Prostate gland (tissue), 2 donors: ENCODE data around the gene GPATCH4.

Source experiments
- POLR2A ChIP-seq: fragments of 450-650 bp; IDR thresholded peaks from one replicate; pipeline ENCODE4 v1.6.1; 2016; ENCODE audit warnings: antibody characterized with exemption, mild to moderate bottlenecking
- POLR2AphosphoS5 ChIP-seq: sonication (generic); formaldehyde crosslinking; IDR thresholded peaks from one replicate; pipeline ENCODE4 v1.6.1; 2017; ENCODE audit warnings: antibody characterized with exemption
- TF ChIP-seq, protein P1 (sequence below), 4 experiments: fragments of 200-600 bp in 2 of 4; fragments of 450-650 bp in 2 of 4; sonication (generic) in 2 of 4; IDR thresholded peaks; 1 replicate in 3 of 4; 2 replicates in 1 of 4; pipeline ENCODE4 v1.5.1; 2016 to 2019; ENCODE audit warnings: antibody characterized with exemption in 4 of 4, mild to moderate bottlenecking in 2 of 4, moderate library complexity in 2 of 4

DNA sequence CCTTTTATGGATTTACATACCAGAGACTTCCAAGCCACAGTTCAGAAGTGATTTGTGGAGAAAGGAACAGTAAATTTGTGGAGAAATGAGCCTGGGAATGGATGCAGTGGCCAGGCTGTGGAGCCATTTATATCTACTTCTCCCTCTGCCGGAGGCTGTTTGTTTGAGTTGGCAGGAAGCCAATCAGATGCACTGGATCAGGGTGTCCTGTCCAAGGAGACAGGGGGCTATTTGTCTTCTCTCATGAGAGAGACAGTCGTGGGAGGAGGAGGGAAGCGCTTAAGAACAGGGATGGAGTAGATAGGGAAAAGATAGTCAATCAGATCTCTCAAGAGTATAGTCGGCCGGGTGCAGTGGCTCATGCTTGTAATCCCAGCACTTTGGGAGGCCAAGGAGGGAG is 15.2 kb upstream of the GPATCH4 start:
- TF ChIP-seq, protein P1, sequence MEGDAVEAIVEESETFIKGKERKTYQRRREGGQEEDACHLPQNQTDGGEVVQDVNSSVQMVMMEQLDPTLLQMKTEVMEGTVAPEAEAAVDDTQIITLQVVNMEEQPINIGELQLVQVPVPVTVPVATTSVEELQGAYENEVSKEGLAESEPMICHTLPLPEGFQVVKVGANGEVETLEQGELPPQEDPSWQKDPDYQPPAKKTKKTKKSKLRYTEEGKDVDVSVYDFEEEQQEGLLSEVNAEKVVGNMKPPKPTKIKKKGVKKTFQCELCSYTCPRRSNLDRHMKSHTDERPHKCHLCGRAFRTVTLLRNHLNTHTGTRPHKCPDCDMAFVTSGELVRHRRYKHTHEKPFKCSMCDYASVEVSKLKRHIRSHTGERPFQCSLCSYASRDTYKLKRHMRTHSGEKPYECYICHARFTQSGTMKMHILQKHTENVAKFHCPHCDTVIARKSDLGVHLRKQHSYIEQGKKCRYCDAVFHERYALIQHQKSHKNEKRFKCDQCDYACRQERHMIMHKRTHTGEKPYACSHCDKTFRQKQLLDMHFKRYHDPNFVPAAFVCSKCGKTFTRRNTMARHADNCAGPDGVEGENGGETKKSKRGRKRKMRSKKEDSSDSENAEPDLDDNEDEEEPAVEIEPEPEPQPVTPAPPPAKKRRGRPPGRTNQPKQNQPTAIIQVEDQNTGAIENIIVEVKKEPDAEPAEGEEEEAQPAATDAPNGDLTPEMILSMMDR (IDR thresholded peaks at IDR 0.05), result peak in 1 of 4 experiments; percentile 29
- no peak for TF ChIP-seq POLR2A
- peak; percentile 91 for TF ChIP-seq POLR2AphosphoS5
